DND-41 (cell line): ENCODE results near the gene ING2.

ENCODE experiments used
- CTCF ChIP-seq: IDR thresholded peaks from 2 replicates; pipeline ENCODE4 v1.5.1; 2012; ENCODE audit warnings: borderline replicate concordance, low read length, moderate library complexity, mild to moderate bottlenecking; ENCODE audit not compliant: poor library complexity, severe bottlenecking; ENCODE audit errors: extremely low read depth
- EZH2 ChIP-seq: IDR thresholded peaks from 3 replicates; pipeline ENCODE4 v1.6.1; 2012; ENCODE audit warnings: borderline replicate concordance, low read depth, mild to moderate bottlenecking, moderate library complexity, low read length, inconsistent platforms; ENCODE audit not compliant: severe bottlenecking

- TF ChIP-seq CTCF (no peak), EZH2 (no peak)
These were observed 52.8 kb downstream of the ING2 start for GRCh38 chr4:183557611-183558010.
